Muscle layer of duodenum (tissue), 2 donors: Measurements from ENCODE around the gene TMEM9B.

Experiments used
- H3K27ac ChIP-seq: one replicate; pipeline ENCODE4 v1.7.0; 2013; ENCODE audit warnings: mild to moderate bottlenecking, low read length
- H3K27me3 ChIP-seq: one replicate; pipeline ENCODE4 v1.7.0; 2013; ENCODE audit warnings: low read depth, mild to moderate bottlenecking, control low read depth, low read length
- H3K36me3 ChIP-seq, 2 donors: one replicate each; pipeline ENCODE4 v1.7.0; 2013; ENCODE audit warnings: low read length in 2 of 2, control low read depth in 1 of 2, mild to moderate bottlenecking in 1 of 2; ENCODE audit not compliant: insufficient read depth in 2 of 2, control insufficient read depth in 1 of 2
- H3K4me1 ChIP-seq, 2 donors: one replicate each; pipeline ENCODE4 v1.7.0; 2013; ENCODE audit warnings: low read length in 2 of 2, mild to moderate bottlenecking in 2 of 2, control low read depth in 1 of 2, moderate library complexity in 1 of 2; ENCODE audit not compliant: insufficient read depth in 2 of 2, control insufficient read depth in 1 of 2
- H3K4me3 ChIP-seq, 2 donors: one replicate each; pipeline ENCODE4 v1.7.0; 2013; ENCODE audit warnings: low read length in 2 of 2, low read depth in 1 of 2, mild to moderate bottlenecking in 1 of 2
- H3K9me3 ChIP-seq, 2 donors: one replicate each; pipeline ENCODE4 v1.7.0; 2013; ENCODE audit warnings: low read length in 2 of 2, control low read depth in 1 of 2, mild to moderate bottlenecking in 1 of 2; ENCODE audit not compliant: control insufficient read depth in 1 of 2
- donor health status: healthy.

Gene TMEM9B

GRCh38 chr11:8971196-8971923, 7.1 kb upstream of the TMEM9B start:
- Histone ChIP-seq H3K4me1 (no peaks in the 10 kb centered on the region), H3K36me3 (no peaks in the 10 kb centered on the region), H3K9me3 (no peaks in the 10 kb centered on the region), H3K4me3 (no peak overlapping the region), H3K27ac (no peak overlapping the region), H3K27me3 (no peaks in the 10 kb centered on the region)

GRCh38 chr11:8967184-8967583, 2.9 kb upstream of the TMEM9B start:
- Histone ChIP-seq H3K27ac (no peak overlapping the region), H3K4me3 (no peak overlapping the region), H3K4me1 (peaks cover 0 to 15% of the 10 kb centered on the region in 2 donors), H3K36me3 (no peaks in the 10 kb centered on the region), H3K27me3 (no peaks in the 10 kb centered on the region), H3K9me3 (no peaks in the 10 kb centered on the region)

- no peaks in the 10 kb centered on the region for H3K9me3 ChIP-seq
- H3K27me3 ChIP-seq = no peaks in the 10 kb centered on the region
- no peaks in the 10 kb centered on the region for H3K36me3 ChIP-seq
- H3K27ac ChIP-seq = peak overlapping the region; percentile 96
- H3K4me3 ChIP-seq = peak overlapping the region; percentile 85 to 87
- peaks cover 7 to 27% of the 10 kb centered on the region in 2 donors for H3K4me1 ChIP-seq
Measured at GRCh38 chr11:8963569-8964323, 496 bp downstream of the TMEM9B start.

DNA sequence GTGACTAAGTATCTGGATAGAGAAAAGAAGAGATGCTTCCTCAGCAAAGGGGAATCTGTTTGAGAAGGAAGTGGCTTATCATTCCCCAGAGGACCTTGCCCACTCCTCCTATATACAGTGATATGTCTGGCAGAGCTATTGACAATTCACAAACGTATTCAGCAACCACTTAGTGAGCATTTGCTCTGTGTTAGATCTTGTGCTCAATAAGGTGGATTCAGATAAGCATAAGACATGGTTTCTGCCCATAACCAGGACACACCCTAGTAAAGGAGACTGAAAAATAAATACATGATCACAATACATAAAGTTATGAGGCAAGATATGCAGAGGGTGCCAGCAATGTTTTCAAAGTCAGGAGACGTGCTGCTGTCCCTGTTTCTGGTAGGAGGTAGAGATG, 1.4 kb downstream of the TMEM9B start:
- Histone ChIP-seq H3K36me3 (no peaks in the 10 kb centered on the region), H3K27me3 (no peaks in the 10 kb centered on the region), H3K4me3 (peak overlapping the region; percentile 85 to 87), H3K9me3 (no peaks in the 10 kb centered on the region), H3K4me1 (peaks cover 7 to 27% of the 10 kb centered on the region in 2 donors), H3K27ac (peak overlapping the region; percentile 49)

GRCh38 chr11:8961401-8961800, 2.8 kb downstream of the TMEM9B start:
- Histone ChIP-seq H3K27ac (peak overlapping the region; percentile 8), H3K36me3 (peaks cover 0 to 5% of the 10 kb centered on the region in 2 donors), H3K4me3 (no peak overlapping the region), H3K9me3 (no peaks in the 10 kb centered on the region), H3K4me1 (peaks cover 7 to 27% of the 10 kb centered on the region in 2 donors), H3K27me3 (no peaks in the 10 kb centered on the region)

DNA sequence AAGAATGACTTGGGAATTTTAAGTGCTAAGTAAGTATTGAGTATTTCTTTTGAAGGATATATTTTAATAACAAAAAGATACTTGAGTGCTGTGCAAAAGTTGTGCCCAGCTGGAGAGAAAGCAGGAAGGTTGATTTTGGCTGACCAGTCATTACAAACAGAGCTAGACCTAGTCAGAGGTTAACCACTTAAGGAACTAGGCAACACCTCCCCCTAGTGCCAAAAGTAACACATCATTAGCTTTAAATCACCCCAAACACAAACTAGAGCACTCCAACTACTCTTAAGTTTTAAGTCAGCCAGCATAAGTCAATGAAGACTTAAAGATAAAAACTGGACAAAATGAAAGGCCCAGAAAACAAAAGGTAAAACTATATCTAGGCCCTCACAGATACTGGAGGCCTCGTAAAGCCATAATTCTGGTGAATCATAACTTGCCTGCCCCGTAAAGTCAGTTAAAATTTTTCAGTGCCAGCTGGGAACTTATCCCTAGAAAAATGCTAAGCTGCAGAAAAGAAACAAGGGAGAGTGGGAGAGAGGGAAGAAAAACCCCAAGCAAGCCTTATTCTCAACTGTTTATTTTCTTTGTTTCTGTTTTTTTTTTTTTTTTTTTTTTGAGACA, 4.6 kb downstream of the TMEM9B start:
- Histone ChIP-seq H3K4me1 (peaks cover 7 to 27% of the 10 kb centered on the region in 2 donors), H3K27me3 (no peaks in the 10 kb centered on the region), H3K4me3 (no peak overlapping the region), H3K36me3 (peaks cover 6 to 14% of the 10 kb centered on the region in 2 donors), H3K27ac (peak overlapping the region; percentile 6), H3K9me3 (no peaks in the 10 kb centered on the region)

DNA sequence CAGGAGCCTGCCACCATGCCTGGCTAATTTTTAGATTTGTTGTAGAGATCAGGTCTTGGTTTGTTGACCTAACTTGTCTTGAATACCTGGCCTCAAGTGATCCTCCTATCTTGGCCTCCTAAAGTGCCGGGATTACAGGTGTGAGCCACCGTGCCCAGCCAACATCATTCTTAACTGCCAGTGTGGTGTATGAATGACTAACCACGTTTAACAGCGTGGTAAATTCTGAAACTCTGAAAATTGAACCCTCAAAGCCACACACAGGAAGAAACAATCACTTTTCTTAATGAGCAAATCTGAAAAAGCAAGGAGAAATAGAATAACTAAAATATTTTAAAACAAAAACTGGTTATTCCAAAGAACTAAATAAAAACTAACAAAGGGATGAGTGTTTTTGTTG, 7.4 kb downstream of the TMEM9B start:
- Histone ChIP-seq H3K4me3 (no peak overlapping the region), H3K27me3 (no peaks in the 10 kb centered on the region), H3K27ac (no peak overlapping the region), H3K36me3 (peaks cover 14 to 38% of the 10 kb centered on the region in 2 donors), H3K4me1 (peaks cover 7 to 12% of the 10 kb centered on the region in 2 donors), H3K9me3 (no peaks in the 10 kb centered on the region)

GRCh38 chr11:8948886-8949285, 15.4 kb downstream of the TMEM9B start:
- Histone ChIP-seq H3K4me3 (no peak overlapping the region), H3K36me3 (peaks cover 30 to 44% of the 10 kb centered on the region in 2 donors), H3K27me3 (no peaks in the 10 kb centered on the region), H3K9me3 (no peaks in the 10 kb centered on the region), H3K27ac (no peak overlapping the region), H3K4me1 (no peaks in the 10 kb centered on the region)

GRCh38 chr11:8947230-8947943, 16.9 kb downstream of the TMEM9B start:
- Histone ChIP-seq H3K27me3 (no peaks in the 10 kb centered on the region), H3K4me3 (no peak overlapping the region), H3K9me3 (no peaks in the 10 kb centered on the region), H3K4me1 (no peaks in the 10 kb centered on the region), H3K36me3 (peaks cover 22 to 31% of the 10 kb centered on the region in 2 donors), H3K27ac (no peak overlapping the region)

DNA sequence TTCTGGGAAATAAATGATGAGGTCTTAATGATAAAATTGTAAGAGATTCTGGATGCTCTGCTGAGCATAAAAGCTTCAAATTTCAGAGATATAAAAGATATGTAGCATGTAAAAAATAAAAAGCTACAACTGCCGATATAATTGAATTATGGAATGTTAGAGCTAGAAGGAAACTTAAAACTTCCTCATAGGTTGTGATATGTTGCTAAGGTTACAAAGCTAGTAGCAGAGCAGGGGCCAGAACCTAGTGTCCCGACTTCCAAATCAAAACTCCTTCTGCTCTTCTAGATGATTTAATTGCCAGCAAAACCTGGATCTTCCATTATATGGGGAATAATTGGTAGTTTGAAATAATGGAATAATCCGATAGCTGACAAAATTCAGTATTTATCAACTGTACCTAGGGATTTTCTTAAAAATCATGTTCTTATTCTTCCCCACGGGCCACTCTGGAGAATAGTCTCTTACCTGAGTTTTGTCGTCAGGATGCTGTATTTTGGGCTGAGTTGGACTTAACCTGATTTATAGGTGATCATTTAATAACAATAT, 21.6 kb downstream of the TMEM9B start, which contains the start of gene ASCL3:
Gene ASCL3 (minus strand): TSS at position 499 of the 549 bp plus-strand sequence. CDS start 4,855 bp downstream, outside the sequence.
- Histone ChIP-seq H3K9me3 (no peaks in the 10 kb centered on the region), H3K4me3 (no peak within 1 kb of the TSS), H3K27me3 (no peaks in the 10 kb centered on the region), H3K27ac (no peak within 1 kb of the TSS), H3K36me3 (peaks cover 5 to 7% of the 10 kb centered on the region in 2 donors), H3K4me1 (no peaks in the 10 kb centered on the region)
